OCI-M1 (cell line): ENCODE measurements around the gene LRP1B.

Experiments used
- DNase-seq: peaks from one replicate; lab custom pipeline; 2025; lab: John Stamatoyannopoulos, UW

Gene LRP1B

GRCh38 chr2:141666191-141666590 lies 464.6 kb downstream of the LRP1B start:
- DNase-seq: no peak

DNA sequence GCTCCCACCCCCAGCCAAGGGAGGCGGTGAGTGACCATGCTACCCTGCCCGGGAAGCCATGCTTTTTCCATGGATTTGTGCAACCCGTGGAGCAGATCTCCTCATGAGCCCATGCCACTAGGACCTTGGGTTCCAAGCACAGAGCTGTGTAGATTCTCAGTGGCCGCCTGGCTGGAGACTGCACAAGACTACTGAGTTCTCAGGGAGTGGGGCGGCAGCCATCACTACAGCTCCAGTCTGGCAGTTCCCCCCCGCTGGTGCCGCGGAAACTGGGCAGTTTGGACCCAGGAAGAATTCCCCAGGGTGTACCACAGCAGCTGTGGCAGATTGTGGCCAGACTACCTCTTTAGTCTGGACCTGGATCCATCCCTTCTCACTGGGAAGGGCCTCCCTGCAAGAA lies 470.6 kb downstream of the LRP1B start:
- no peak for DNase-seq

GRCh38 chr2:141654311-141654710 lies 476.5 kb downstream of the LRP1B start:
- DNase-seq: no peak

GRCh38 chr2:141653184-141653583 lies 477.6 kb downstream of the LRP1B start:
- no peak for DNase-seq

DNA sequence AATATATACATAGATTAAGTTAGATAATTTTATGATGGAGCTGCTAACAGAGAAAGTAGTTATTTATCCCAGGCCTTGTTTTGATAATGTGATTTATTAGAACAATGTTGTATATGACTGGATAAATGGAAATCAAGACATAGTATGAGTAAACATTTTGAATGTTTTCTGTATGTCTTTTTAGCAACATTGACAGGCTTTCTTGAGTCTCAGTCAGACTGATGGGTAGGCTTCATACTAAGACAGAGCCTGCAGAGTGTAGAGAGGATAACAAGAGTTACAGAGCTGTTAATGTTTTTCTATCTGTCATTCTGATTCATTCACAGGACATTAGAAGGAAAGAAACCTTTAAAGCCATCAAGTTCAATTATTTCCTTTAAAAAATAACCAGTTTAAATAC lies 478.5 kb downstream of the LRP1B start:
- no peak for DNase-seq

DNA sequence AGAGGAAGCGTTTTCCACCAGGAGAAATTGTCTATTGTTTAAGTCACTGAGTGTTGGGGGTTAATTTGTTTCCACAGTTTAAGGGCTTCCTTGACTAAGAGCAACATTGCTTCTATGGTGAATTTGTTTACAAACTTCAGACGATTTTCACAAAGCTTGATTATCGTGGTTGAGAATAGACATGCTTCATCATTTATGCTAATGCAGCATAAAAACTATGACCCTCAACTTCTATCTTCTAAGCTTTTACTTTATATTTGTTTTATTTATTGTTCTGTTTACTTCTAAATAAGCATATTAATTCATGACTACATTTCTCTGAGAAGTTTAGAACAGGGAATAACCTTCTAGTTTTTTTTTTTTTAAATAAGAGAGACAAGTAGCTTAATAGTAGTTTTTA lies 483.5 kb downstream of the LRP1B start:
- DNase-seq: no peak

DNA sequence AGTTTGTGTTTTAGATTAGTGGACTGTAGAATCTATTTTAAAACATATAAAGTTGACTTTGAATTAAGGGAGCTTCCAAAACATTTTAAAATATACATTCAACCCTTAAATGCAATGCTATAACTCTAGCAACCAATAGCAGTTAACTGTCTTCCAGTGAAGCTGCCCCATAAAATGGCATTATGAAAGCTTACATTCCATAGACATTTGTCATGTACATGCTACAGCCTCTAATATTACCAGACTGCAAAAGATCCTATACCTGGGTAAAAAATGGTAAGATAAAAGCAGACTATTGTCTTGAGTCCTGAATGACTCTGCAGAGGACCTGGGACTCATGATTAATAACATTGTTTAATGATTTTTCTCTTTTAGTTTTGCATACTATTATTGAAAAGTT lies 489.4 kb downstream of the LRP1B start:
- no peak for DNase-seq

- no peak for DNase-seq
Observed at GRCh38 chr2:141639809-141640208, 491.0 kb downstream of the LRP1B start.

GRCh38 chr2:141633132-141633531 lies 497.7 kb downstream of the LRP1B start:
- DNase-seq: no peak

DNA sequence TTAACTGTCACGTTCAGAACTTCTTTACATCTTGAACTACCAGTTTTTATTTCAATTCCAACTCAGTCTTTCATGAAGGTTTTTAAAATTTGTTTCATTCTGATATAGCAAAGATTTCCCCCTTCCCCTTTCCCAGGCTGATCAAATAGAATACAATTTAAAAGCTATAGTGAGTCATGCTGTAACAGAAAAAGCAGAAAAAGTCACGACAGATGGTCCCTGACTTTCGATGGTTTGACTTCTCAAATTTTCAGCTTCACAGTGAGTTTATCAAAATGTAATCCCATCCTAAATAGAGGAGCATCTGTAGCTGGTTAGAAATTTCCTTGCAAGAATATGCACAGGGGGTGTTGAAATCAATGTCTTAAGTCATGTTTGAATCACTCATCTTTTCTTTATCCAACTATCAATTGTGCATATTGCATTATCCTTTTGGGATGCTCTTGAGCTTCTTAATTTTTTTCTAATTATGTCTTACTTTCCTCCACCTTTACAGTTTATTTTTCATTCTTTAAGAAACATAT lies 500.3 kb downstream of the LRP1B start:
- no peak for DNase-seq

- DNase-seq: no peak
Observed at GRCh38 chr2:141620372-141620771, 510.4 kb downstream of the LRP1B start.

DNA sequence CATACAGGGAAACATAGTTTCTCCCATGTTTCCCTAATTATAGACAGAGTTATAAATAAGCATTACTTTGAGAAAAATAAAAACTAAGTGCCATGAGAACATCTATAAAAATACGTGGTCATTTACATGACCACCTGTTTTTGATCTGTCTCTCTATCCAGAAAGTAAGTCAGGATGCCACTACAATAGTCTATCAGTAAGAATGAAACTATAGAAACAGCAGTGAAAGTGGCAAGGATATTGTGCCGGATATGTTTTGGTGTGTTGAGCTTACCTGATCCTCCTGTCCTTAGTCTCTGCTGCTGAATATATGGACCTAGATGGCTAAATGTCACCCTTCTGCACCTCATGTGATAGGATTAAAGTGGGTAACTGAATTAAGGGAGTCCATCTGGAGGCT lies 512.4 kb downstream of the LRP1B start:
- DNase-seq: no peak

GRCh38 chr2:141611981-141612380 lies 518.8 kb downstream of the LRP1B start:
- no peak for DNase-seq

DNA sequence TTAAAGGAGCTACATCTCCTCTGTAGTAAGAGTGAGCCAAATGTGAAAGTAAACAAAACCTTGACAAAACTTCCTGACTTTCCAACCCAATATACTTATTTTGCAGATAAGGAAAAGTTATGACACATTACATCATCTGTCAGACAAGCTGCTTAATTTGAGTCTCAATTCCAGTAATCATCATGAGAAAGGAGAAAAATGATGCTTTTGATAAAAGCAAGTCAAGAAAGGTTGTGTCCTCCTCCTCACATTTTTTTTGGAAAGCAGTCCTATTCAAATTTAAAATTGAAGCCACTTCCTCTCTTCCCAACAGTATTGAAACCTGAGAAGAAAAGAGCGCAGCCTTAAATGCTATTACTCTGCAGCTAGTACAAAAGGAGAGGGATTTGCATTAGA lies 519.6 kb downstream of the LRP1B start:
- DNase-seq: peak; percentile 83

DNA sequence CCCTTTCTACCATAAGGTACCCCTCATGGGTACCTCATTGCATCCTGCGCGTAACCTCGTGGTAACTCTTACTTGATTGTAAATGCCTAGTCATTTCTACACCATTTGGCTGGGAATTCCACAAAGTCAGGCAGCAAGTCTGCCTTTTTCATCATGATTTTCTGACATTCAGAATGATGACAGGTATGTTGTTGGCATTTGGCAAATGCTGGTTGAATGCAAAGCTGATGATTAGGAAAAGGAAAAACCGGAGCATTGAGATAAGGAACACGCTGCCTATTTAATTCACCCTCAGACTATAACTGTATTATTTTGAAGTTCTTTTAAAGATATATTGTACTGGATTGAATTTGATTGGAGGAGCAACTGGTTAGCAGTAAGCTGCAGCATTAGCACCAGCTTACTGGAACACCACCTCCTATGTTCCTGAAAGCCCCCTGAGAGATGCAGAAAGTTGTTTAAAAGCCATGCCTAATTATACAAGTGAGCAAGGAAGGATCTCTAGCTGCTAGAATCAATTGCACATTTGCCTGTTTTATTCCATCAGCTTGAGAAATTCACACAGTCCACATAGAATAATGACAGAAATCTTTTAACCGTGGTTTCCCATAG lies 520.1 kb downstream of the LRP1B start:
- peak; percentile 38 for DNase-seq

DNA sequence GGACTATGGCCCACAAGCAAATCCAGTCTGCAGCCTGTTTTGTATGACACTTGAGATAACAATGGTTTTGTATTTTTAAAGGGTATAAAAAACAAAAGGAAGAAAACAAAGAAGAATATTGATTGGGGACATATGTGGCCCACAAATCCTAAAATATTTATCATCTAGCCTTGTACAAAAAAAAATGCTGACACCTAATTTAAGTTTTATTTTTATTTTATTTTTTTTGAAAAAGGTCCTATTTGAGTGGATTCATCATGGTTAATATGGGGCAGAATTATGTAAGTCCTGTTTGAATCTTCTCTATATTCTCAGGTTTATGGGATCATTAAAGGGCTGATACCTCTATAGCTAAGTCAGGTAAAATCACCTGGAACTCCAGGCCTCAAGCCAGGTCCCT lies 525.7 kb downstream of the LRP1B start:
- no peak for DNase-seq

DNA sequence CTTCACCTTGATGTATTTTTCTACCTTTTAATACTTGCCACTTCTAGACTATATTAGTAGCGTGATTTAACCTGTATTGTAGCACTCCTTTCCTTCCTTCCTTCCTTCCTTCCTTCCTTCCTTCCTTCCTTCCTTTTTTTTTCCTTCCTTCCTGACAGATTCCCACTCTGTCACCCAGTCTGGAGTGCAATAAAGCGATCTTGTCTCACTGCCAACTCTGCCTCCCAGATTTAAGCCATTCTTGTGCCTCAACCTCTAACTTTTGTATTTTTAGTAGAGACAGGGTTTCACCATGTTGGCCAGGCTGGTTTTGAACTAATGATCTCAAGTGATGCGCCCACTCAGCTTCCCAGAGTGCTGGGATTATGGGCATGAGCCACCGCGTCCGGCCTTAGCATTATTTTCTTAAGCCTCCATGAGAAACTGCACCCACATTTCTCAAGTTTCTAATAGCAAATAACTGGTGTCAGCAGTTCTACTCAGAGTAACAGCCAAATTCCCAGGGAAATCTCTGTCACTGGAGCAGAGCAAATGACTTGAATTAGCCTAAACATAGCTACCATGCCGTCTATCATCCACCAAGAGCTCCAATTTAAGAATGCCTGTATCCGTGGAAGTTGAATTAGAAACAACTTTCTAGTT lies 529.2 kb downstream of the LRP1B start:
- no peak for DNase-seq

- no peak for DNase-seq
Observed at GRCh38 chr2:141599721-141600120, 531.1 kb downstream of the LRP1B start.

GRCh38 chr2:141598982-141599381 lies 531.8 kb downstream of the LRP1B start:
- no peak for DNase-seq

DNA sequence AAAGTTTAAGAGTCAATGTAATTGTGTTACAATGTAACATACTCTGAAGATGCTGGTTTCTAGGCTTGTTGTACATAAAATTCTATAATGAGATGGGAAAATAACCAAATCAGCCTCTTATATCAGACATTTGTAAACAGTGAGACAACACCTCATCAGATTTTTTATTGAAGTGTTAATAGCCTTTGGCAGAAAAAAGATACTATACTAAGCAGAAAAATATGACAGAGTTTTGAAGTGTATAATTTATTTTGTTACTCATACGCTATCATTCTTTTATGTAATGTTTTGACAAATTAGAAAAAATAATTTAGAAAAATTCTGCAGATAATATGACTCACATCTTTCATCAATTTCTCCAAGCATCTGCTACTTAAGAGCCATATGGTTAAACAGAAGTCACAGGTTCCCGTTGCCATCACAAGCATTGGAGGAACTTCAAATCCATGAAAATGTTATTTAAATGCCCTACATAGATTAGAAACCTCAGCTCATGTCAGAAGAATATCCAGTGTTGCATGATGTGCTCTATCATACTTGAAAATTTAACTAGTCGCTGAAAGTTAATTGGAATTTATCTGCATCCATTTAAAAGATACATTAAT lies 535.4 kb downstream of the LRP1B start:
- no peak for DNase-seq

GRCh38 chr2:141591787-141592186 lies 539.0 kb downstream of the LRP1B start:
- DNase-seq: no peak

- DNase-seq: no peak
Observed at GRCh38 chr2:141590620-141591019, 540.2 kb downstream of the LRP1B start.

GRCh38 chr2:141589314-141589713 lies 541.5 kb downstream of the LRP1B start:
- DNase-seq: no peak

DNA sequence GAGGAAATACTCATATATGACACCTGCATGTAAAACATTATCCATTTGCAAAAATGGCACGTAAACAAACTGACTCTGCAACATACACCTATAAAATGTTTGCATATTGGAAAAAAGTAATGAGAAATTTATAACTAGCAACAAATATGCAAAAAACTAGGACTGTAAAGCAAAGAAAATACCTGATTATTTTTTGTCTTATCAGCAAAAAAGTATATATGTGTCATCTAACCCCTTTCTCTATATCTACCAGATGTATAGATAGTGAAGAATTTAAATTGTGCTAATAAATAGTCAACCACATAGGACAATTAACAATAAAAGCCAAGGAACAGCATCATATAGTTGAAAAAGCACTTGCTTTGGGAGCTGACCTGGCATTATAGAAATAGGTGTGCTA lies 543.8 kb downstream of the LRP1B start:
- no peak for DNase-seq
